GM23248 (cell line): Measurements from ENCODE around the gene SERPINA6.

Source experiments
- EZH2 ChIP-seq: fragments of 200-600 bp; sonication (generic); IDR thresholded peaks from 2 replicates; pipeline ENCODE4 v1.6.1; 2018; ENCODE audit warnings: antibody characterized with exemption, mild to moderate bottlenecking; ENCODE audit not compliant: insufficient read depth, poor library complexity, severe bottlenecking
- EZH2phosphoT487 ChIP-seq: fragments of 200-600 bp; sonication (generic); IDR thresholded peaks from 2 replicates; pipeline ENCODE4 v1.6.1; 2018; ENCODE audit warnings: antibody characterized with exemption, moderate library complexity, mild to moderate bottlenecking, low read depth; ENCODE audit not compliant: insufficient read depth

DNA sequence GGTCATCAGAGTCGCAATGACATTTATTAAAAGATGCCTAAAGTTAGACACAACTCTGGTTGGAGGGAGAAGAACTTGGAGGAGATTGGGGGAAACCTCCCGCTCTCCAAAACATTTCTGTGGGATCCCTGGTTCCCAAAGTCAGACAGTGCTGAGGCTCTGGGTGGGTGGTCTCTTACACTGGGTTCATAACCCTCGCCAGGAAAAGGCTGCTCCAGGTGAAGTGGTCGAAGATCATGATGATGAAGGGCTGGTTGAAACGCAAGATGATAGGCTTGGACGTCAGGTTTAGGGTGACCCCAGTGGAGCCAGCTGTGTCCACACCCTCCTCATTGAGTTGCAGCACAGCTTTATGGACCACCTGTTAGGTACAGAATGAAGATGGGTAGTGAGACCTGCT lies 18.9 kb downstream of the SERPINA6 start:
- TF ChIP-seq EZH2 (no peak), EZH2phosphoT487 (no peak)
